Kidney (tissue), 14 donors: ENCODE results near the gene NID1. TPM values are rescaled to one million over a fixed set of nuclear protein-coding genes. Genes with fewer than 3 reads are reported as not detected.

Experiments used
- DNase-seq, 5 donors: peaks; one replicate each; pipeline ENCODE4 v3.0.0-alpha.2; 2013 to 2020
- FAIRE-seq: peaks from 2 replicates; lab custom pipeline; 2012; peaks lifted over from hg19 to GRCh38; lab: Jason Lieb, UNC
- H3K27ac ChIP-seq, 2 donors: one replicate each; pipeline ENCODE4 v1.7.0; 2013; ENCODE audit warnings: low read depth in 2 of 2, low read length in 2 of 2, inconsistent platforms in 1 of 2
- H3K27me3 ChIP-seq: one replicate; pipeline ENCODE4 v1.7.1; 2013; ENCODE audit warnings: low read length, inconsistent platforms; ENCODE audit not compliant: control insufficient read depth, insufficient read depth
- H3K36me3 ChIP-seq, 3 donors: one replicate each; pipeline versions ENCODE4 v1.7.0 to v1.7.1; 2013; ENCODE audit warnings: low read length in 3 of 3, control low read depth in 1 of 3, inconsistent platforms in 1 of 3; ENCODE audit not compliant: insufficient read depth in 3 of 3, control insufficient read depth in 2 of 3
- H3K4me1 ChIP-seq, 3 donors: one replicate each; pipeline versions ENCODE4 v1.7.0 to v1.7.1; 2013; ENCODE audit warnings: low read length in 3 of 3, inconsistent platforms in 1 of 3, low read depth in 1 of 3; ENCODE audit not compliant: control insufficient read depth in 2 of 3, insufficient read depth in 2 of 3
- H3K4me3 ChIP-seq, 3 donors: one replicate each; pipeline versions ENCODE4 v1.7.0 to v1.8.1; 2013; ENCODE audit warnings: low read length in 3 of 3, control low read depth in 1 of 3, inconsistent platforms in 1 of 3
- H3K9ac ChIP-seq, 3 donors: one replicate each; pipeline versions ENCODE4 v1.7.0 to v1.7.1; 2013; ENCODE audit warnings: low read length in 3 of 3, control low read depth in 1 of 3, inconsistent platforms in 1 of 3
- H3K9me3 ChIP-seq, 3 donors: one replicate each; pipeline versions ENCODE4 v1.7.0 to v1.7.1; 2013; ENCODE audit warnings: low read length in 3 of 3, control low read depth in 1 of 3, inconsistent platforms in 1 of 3; ENCODE audit not compliant: control insufficient read depth in 2 of 3, insufficient read depth in 1 of 3
- intact Hi-C: fragments of 100-400 bp; cut with DNase I; formaldehyde crosslinking; loops from one replicate; pipeline ENCODE4 v1.11.1; 2022
- polyA plus RNA-seq: library from polyadenylated mRNA; stranded (reverse); fragments of 350-450 nt; fragmentation: Illumina TruSeq; extraction: RNeasy Lipid Tissue Mini Kit (QIAGEN cat#74804); gene quantifications from one replicate; pipeline ENCODE4 v1.2.3, GENCODE V29; 2014; ENCODE audit warnings: low read depth, low replicate concordance; ENCODE audit not compliant: insufficient read depth
- total RNA-seq: library from RNA; stranded (reverse); fragmentation: NEBNext Ultra II Directional; extraction: Animal tissue kit (Norgen Biotek cat#: 25700); gene quantifications from one replicate; pipeline ENCODE4 v1.2.1, GENCODE V29; 2021
- TF ChIP-seq, protein P1 (sequence below): IDR thresholded peaks from 3 replicates; pipeline ENCODE4 v1.5.1; 2012; ENCODE audit warnings: mild to moderate bottlenecking, moderate library complexity, borderline replicate concordance; ENCODE audit not compliant: insufficient read depth; ENCODE audit errors: extremely low read depth
- donor health status: control.
- donor health status: control.
- donor health status: control.
- donor health status: control.
- donor health status: control.
- donor health status: DM: yes; HTN: yes; CAD: no.
- donor health status: Normal renal cell carcinoma (clear cell type).

NID1 gene
- total and polyA plus RNA-seq, 2 donors from 2014 or later, result 7.4 to 70.1 TPM

DNA sequence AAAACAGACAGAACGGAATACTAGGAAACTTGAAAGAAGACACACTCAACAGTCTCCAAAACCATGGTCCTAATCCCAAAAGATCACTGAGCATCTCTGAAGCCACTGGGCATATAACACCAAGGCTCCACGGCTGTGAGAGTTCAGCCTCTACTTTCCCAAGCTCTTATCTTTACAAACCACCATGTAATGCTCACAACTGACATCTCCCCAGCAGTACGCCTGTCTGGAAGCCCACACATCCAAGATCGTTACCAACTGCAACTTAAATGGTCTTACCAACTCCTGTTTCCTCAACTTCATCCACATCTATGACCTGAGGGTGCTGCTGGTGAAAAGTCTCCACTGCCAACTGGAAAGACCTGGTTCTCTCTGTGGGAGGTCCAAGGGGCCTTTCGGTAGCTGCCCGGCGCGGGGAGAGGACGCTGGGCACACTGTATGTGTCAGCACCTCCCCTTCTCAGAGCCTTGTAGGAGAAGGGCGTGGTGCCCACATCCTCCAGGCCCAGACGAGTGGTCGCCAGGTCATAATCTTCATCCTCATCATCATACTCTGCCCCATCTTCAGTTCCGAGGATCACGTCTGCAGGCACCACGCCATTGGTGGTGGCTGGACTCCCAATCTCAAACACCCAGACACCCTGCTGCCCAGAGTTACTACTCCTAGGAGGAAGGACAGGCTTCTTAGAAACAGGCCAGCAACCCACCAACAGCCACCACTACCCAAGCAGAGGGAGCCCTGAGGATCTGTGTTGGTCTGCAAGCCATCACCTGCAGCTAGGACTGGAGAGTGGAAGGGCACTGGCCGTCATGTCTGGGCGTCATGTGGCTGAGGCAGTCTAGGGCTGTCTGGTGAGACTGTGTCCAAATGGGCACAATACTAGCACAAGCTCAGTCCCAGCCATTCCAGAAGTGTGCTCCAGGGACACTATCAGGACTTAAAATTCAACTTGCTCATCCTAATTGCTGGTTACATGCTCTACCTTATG, 23.0 kb downstream of the NID1 start:
- Histone ChIP-seq H3K27ac (no peak overlapping the region), H3K4me3 (no peak overlapping the region), H3K27me3 (no peaks in the 10 kb centered on the region), H3K36me3 (peaks cover 3 to 42% (median 21%) of the 10 kb centered on the region in 3 donors), H3K9me3 (no peaks in the 10 kb centered on the region), H3K4me1 (no peaks in the 10 kb centered on the region), H3K9ac (no peak overlapping the region)
- FAIRE-seq (no peak), DNase-seq (no peak)
- intact Hi-C loops, result no loop called here
- TF ChIP-seq, protein P1, sequence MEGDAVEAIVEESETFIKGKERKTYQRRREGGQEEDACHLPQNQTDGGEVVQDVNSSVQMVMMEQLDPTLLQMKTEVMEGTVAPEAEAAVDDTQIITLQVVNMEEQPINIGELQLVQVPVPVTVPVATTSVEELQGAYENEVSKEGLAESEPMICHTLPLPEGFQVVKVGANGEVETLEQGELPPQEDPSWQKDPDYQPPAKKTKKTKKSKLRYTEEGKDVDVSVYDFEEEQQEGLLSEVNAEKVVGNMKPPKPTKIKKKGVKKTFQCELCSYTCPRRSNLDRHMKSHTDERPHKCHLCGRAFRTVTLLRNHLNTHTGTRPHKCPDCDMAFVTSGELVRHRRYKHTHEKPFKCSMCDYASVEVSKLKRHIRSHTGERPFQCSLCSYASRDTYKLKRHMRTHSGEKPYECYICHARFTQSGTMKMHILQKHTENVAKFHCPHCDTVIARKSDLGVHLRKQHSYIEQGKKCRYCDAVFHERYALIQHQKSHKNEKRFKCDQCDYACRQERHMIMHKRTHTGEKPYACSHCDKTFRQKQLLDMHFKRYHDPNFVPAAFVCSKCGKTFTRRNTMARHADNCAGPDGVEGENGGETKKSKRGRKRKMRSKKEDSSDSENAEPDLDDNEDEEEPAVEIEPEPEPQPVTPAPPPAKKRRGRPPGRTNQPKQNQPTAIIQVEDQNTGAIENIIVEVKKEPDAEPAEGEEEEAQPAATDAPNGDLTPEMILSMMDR, result no peak

DNA sequence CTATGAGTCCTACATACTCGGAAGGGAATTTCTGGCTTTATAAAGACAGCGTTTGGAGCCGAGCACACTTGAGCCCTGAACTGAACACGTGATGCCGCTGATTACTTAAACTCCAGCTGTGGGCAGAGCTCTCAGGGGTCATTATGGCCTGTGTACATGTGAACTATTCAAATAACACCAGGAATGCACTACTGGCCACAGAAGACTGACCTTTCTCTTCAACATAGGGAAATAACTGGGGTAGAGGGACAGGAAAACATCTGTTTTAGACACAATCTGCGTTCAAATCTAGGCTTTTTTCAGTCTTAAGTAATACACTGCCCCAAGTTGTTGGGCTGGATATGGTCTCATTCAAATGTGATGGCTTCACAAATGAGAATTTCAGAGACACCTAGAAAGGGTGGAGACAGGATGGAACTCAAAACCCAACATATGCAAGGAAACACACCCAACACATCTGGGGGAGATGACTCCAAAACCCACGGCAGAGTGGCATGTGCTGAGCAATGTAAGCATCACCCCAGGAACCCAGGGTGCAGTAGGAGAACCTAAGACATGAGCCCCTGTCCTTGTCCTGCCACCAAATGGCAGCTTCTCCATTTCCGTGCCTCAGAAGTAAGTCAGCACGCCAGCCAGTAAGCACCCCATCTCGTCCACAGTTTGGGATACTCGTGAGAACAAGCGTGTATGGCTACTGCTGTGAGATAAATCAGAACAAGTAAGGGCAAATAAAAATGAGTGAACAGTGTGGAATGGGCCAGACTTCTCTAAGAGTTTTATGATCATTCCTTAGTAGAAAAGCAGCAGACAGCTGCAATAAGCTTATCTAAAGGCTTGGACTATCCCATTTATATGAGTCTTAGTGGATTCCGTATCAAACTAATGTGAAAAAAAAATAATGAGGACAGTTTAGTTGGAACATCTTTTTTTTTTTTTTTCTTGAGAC, 24.9 kb downstream of the NID1 start:
- H3K4me1 ChIP-seq, result no peaks in the 10 kb centered on the region
- H3K27me3 ChIP-seq, result no peaks in the 10 kb centered on the region
- TF ChIP-seq, protein P1, result no peak
- H3K36me3 ChIP-seq, result peaks cover 3 to 28% (median 16%) of the 10 kb centered on the region in 3 donors
- no peak overlapping the region for H3K4me3 ChIP-seq
- H3K27ac ChIP-seq, result no peak overlapping the region
- peak in 1 of 5 donors; percentile 43 for DNase-seq
- intact Hi-C loops, result no loop called here
- no peak for FAIRE-seq
- no peaks in the 10 kb centered on the region for H3K9me3 ChIP-seq
- H3K9ac ChIP-seq, result no peak overlapping the region

DNA sequence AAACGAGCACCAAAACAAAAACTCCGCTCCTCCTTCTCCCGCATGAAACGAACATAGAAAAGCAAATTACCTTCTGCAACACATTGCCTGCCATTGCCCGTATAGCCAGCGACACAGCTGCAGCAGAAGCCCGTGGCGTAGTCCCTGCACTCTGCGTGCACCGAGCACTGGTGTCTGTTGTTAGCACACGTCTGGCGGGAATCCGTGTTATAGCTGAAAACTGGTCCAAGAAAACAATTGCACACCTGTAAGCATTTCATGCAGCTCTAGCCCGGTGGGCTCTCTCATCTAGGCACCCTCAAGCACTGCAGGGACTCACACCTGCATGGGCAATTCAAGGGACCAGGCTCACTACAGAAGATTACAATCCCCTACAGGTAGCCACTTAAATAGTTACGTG, 26.9 kb downstream of the NID1 start:
- Histone ChIP-seq H3K36me3 (peaks cover 3 to 26% (median 14%) of the 10 kb centered on the region in 3 donors), H3K4me3 (no peak overlapping the region), H3K27ac (no peak overlapping the region), H3K27me3 (no peaks in the 10 kb centered on the region), H3K9me3 (no peaks in the 10 kb centered on the region), H3K9ac (no peak overlapping the region), H3K4me1 (no peaks in the 10 kb centered on the region)
- FAIRE-seq (no peak), DNase-seq (no peak)
- intact Hi-C loops, result no loop called here
- TF ChIP-seq, protein P1, result no peak
